Measurements from ENCODE around the gene NTNG2. TPM values are rescaled to one million over a fixed set of nuclear protein-coding genes. Genes with fewer than 3 reads are reported as not detected.
"Not testable (repeated sequence)": the region's sequence is repeated elsewhere in the genome, so short reads cannot be mapped to it uniquely, and the experiment has no call there.

The NTNG2 gene
- total RNA-seq, 3 donors from 2014 or later, result 0.41 to 0.73 (median 0.43) TPM

DNA sequence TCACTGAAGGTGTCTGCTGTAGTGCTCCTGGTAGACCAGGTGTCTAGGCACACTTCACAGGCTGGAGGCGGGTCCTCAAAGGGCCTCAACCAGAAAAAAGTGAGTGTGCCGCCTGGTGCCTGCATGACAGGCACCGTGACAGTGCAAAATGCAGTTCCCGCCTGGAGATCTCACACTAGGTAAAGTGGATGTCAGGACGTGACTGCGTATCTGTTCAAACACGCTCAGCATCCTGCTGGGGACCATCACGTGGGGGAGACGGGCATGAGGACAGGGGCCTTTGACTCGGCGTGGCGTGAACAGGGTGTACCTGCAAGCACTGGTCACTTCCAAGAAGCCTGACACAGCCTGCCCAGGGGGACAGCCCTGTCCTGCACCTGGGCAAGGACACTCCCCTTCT is 32.3 kb upstream of the NTNG2 start:
- ATAC-seq, result no peak
- Histone ChIP-seq H3K4me1 (ENCODE audit: low read depth) (no peaks in the 10 kb centered on the region), H3K4me3 (no peak overlapping the region), H3K36me3 (ENCODE audit: low read depth) (no peaks in the 10 kb centered on the region), H3K9me3 (no peaks in the 10 kb centered on the region)
- TF ChIP-seq, protein P1, sequence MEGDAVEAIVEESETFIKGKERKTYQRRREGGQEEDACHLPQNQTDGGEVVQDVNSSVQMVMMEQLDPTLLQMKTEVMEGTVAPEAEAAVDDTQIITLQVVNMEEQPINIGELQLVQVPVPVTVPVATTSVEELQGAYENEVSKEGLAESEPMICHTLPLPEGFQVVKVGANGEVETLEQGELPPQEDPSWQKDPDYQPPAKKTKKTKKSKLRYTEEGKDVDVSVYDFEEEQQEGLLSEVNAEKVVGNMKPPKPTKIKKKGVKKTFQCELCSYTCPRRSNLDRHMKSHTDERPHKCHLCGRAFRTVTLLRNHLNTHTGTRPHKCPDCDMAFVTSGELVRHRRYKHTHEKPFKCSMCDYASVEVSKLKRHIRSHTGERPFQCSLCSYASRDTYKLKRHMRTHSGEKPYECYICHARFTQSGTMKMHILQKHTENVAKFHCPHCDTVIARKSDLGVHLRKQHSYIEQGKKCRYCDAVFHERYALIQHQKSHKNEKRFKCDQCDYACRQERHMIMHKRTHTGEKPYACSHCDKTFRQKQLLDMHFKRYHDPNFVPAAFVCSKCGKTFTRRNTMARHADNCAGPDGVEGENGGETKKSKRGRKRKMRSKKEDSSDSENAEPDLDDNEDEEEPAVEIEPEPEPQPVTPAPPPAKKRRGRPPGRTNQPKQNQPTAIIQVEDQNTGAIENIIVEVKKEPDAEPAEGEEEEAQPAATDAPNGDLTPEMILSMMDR (IDR thresholded peaks at IDR 0.05), result no peak
- DNase-seq, result no peak
- intact Hi-C loops (cut with DNase I, micrococcal nuclease), result no loop called here

DNA sequence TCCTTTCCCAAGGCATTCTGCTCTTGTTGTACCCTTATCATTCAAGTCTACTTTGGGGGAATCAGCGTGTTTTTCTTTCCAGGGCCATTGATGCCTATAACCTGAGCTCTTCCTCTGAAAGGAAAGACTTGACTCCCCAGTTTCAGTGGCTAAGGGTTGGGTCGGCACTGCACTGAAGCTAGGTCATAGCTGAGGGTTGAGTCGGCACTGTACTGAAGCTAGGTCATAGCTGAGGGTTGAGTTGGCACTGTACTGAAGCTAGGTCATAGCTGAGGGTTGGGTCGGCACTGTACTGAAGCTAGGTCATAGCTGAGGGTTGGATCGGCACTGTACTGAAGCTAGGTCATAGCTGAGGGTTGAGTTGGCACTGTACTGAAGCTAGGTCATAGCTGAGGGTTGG is 27.8 kb upstream of the NTNG2 start:
- DNase-seq; H3K4me1 ChIP-seq (ENCODE audit: low read depth); H3K9me3 ChIP-seq; intact Hi-C loops (cut with DNase I, micrococcal nuclease); H3K4me3 ChIP-seq; H3K36me3 ChIP-seq (ENCODE audit: low read depth); ATAC-seq: not testable (repeated sequence)

DNA sequence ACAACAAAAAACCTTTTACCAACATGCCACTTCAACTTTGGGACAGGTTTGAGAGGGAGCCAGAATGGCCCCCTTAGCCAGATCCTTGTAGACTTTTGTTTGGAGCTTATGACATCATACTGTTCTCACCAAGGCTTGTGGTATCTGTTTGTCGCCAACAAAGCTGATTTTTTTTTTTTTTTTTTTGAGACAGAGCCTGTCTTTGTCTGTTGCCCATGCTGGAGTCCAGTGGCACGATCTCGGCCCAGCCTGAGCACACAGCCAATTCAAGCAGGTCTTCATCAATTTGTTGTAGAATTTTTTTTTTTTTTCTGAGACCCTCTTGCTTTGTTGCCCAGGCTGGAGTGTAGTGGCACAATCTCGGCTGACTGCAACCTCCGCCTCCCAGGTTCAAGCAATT is 26.4 kb upstream of the NTNG2 start:
- TF ChIP-seq, protein P1 (IDR thresholded peaks at IDR 0.05), result no peak
- Histone ChIP-seq H3K9me3 (no peaks in the 10 kb centered on the region), H3K36me3 (ENCODE audit: low read depth) (no peaks in the 10 kb centered on the region), H3K4me1 (ENCODE audit: low read depth) (no peaks in the 10 kb centered on the region), H3K4me3 (no peak overlapping the region)
- DNase-seq (no peak), ATAC-seq (no peak)
- intact Hi-C loops (cut with DNase I, micrococcal nuclease), result no loop called here

- no peaks in the 10 kb centered on the region for H3K9me3 ChIP-seq
- intact Hi-C loops (cut with DNase I, micrococcal nuclease), result no loop called here
- ATAC-seq, result no peak
- H3K36me3 ChIP-seq (ENCODE audit: low read depth), result no peaks in the 10 kb centered on the region
- no peaks in the 10 kb centered on the region for H3K4me1 ChIP-seq (ENCODE audit: low read depth)
- TF ChIP-seq, protein P1 (IDR thresholded peaks at IDR 0.05), result no peak
- DNase-seq, result no peak
- H3K4me3 ChIP-seq, result no peak overlapping the region
These were observed 25.6 kb upstream of the NTNG2 start for GRCh38 chr9:132136151-132136780.

DNA sequence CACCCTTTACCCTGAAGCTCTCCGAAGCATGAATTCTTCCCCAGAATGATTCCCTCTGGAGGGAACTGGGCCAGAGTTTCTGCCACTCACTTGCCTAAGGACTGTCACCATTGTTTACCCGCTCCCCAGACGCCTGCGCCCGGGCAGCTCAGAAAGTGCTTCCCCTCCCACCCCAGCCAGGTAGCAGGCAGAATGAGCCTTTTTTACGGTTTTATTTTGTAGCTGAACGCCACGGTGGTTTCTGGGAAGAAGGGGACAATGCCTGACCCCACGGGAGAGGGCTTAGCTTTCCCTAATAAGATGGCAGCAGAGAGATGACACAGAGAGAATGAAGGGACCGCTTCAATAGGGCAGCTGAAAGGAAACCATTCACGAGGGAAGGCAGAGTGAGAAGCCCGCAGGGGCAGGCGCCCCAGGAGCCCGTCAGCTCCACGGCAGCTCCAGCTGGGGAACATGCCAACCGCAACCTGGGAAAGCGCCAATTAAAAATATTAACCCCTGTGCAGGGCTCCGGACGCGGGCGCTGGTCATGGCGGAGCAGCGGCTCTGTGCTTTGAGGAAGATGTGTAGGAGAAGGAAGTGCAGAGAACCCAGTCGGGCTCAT is 20.4 kb upstream of the NTNG2 start:
- intact Hi-C loops (cut with DNase I, micrococcal nuclease), result no loop called here
- DNase-seq, result no peak
- TF ChIP-seq, protein P1 (IDR thresholded peaks at IDR 0.05), result no peak
- no peak for ATAC-seq
- no peaks in the 10 kb centered on the region for H3K36me3 ChIP-seq (ENCODE audit: low read depth)
- no peaks in the 10 kb centered on the region for H3K9me3 ChIP-seq
- no peak overlapping the region for H3K4me3 ChIP-seq
- no peaks in the 10 kb centered on the region for H3K4me1 ChIP-seq (ENCODE audit: low read depth)

DNA sequence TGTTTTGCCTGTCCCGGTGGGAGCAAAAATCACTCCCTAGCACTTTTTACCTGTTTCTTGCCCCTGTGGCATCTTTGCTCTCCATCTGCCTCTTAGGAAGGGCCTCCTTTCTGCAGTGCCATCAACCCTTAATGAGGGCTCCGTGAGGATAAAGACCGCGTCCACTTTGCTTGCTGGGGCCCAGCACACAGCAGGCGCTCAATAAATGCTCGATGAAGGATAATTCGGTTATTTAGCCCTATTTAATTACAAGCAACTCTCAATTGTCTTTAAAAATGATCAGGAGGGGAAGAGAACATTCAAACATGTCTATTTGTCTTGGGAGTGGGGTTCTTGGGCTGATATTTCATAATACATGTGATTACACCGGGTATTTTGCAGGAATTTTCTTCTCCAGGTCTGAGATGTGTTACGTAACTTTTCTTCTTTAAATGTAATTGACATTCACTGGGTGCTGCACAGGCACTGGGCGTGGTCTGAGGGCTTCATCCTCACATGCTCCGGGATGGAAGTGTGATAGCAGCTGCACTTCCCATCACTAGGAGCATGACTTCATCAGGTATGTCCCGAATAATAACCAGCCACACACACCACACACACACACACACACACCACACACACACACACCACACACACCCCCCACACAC is 19.8 kb upstream of the NTNG2 start:
- TF ChIP-seq, protein P1 (IDR thresholded peaks at IDR 0.05), result no peak
- H3K36me3 ChIP-seq (ENCODE audit: low read depth), result no peaks in the 10 kb centered on the region
- intact Hi-C loops (cut with DNase I, micrococcal nuclease), result no loop called here
- DNase-seq (no peak), ATAC-seq (no peak)
- H3K4me1 ChIP-seq (ENCODE audit: low read depth), result no peaks in the 10 kb centered on the region
- H3K4me3 ChIP-seq, result no peak overlapping the region
- H3K9me3 ChIP-seq, result no peaks in the 10 kb centered on the region
